Neuronal stem cell (in vitro differentiated cells): ENCODE results near the gene VRK1.

Experiments
- DNase-seq: peaks from one replicate; pipeline ENCODE4 v3.0.0-alpha.2; 2013; ENCODE audit warnings: low spot score
- H2AFZ ChIP-seq: one replicate; pipeline ENCODE4 v1.6.1; 2013; ENCODE audit warnings: mild to moderate bottlenecking, low read length, inconsistent platforms
- H2AK5ac ChIP-seq: 2 replicates; pipeline ENCODE4 v1.6.1; 2013; ENCODE audit warnings: low read depth, mild to moderate bottlenecking, inconsistent platforms, low read length, moderate library complexity, mixed read lengths
- H2BK120ac ChIP-seq: 2 replicates; pipeline ENCODE4 v1.6.1; 2013; ENCODE audit warnings: low read depth, mild to moderate bottlenecking, inconsistent platforms, low read length, moderate library complexity, mixed read lengths
- H2BK12ac ChIP-seq: one replicate; pipeline ENCODE4 v1.6.1; 2013; ENCODE audit warnings: low read length, inconsistent platforms
- H2BK15ac ChIP-seq: 2 replicates; pipeline ENCODE4 v1.6.1; 2013; ENCODE audit warnings: mild to moderate bottlenecking, low read length, inconsistent platforms, mixed read lengths
- H2BK5ac ChIP-seq: one replicate; pipeline ENCODE4 v1.6.1; 2013; ENCODE audit warnings: inconsistent platforms, mild to moderate bottlenecking, low read length, moderate library complexity
- H3K14ac ChIP-seq: one replicate; pipeline ENCODE4 v1.6.1; 2013; ENCODE audit warnings: low read length, inconsistent platforms
- H3K18ac ChIP-seq: 2 replicates; pipeline ENCODE4 v1.6.1; 2013; ENCODE audit warnings: low read length, inconsistent platforms
- H3K23ac ChIP-seq: 2 replicates; pipeline ENCODE4 v1.6.1; 2013; ENCODE audit warnings: low read depth, mild to moderate bottlenecking, mixed read lengths, low read length, inconsistent platforms; ENCODE audit not compliant: poor library complexity
- H3K27ac ChIP-seq: replicated peaks from 3 replicates; pipeline ENCODE4 v1.5.1; 2013; ENCODE audit warnings: low read length, inconsistent platforms
- H3K27me3 ChIP-seq, 3 experiments: 2 replicates each; pipeline ENCODE4 v1.6.1; 2013; ENCODE audit warnings: low read length in 3 of 3, mild to moderate bottlenecking in 2 of 3, inconsistent platforms in 1 of 3, low read depth in 1 of 3, mixed read lengths in 1 of 3, moderate library complexity in 1 of 3; ENCODE audit not compliant: control insufficient read depth in 3 of 3, insufficient read depth in 3 of 3
- H3K36me3 ChIP-seq, 2 donors: replicated peaks in 1 of 2; 2 replicates each; pipeline ENCODE4 v1.6.1; 2013; ENCODE audit warnings: low read length in 2 of 2; ENCODE audit not compliant: control insufficient read depth in 2 of 2, insufficient read depth in 2 of 2
- H3K4ac ChIP-seq: 2 replicates; pipeline ENCODE4 v1.6.1; 2013; ENCODE audit warnings: inconsistent platforms, mild to moderate bottlenecking, low read length, moderate library complexity
- H3K4me1 ChIP-seq, 2 donors: 1 replicate in 1 of 2; 2 replicates in 1 of 2; pipeline ENCODE4 v1.6.1; 2013; ENCODE audit warnings: low read length in 2 of 2, low read depth in 1 of 2; ENCODE audit not compliant: control insufficient read depth in 2 of 2, insufficient read depth in 1 of 2
- H3K4me2 ChIP-seq: one replicate; pipeline ENCODE4 v1.6.1; 2013; ENCODE audit warnings: mild to moderate bottlenecking, low read length, inconsistent platforms; ENCODE audit not compliant: insufficient read depth, poor library complexity, severe bottlenecking
- H3K4me3 ChIP-seq, 2 donors: 2 replicates each; pipeline ENCODE4 v1.5.1; 2013; ENCODE audit warnings: low read length in 2 of 2, mild to moderate bottlenecking in 2 of 2, inconsistent platforms in 1 of 2, moderate library complexity in 1 of 2
- H3K79me1 ChIP-seq: one replicate; pipeline ENCODE4 v1.6.1; 2013; ENCODE audit warnings: low read depth, mild to moderate bottlenecking, inconsistent platforms, low read length, moderate library complexity
- H3K9ac ChIP-seq: one replicate; pipeline ENCODE4 v1.6.1; 2013; ENCODE audit warnings: mild to moderate bottlenecking, low read depth, low read length, inconsistent platforms; ENCODE audit not compliant: poor library complexity
- H3K9me3 ChIP-seq, 2 donors: replicated peaks in 1 of 2; 2 replicates each; pipeline versions ENCODE3 to v1.6.1; 2013; ENCODE audit warnings: low read length in 2 of 2, mild to moderate bottlenecking in 2 of 2, inconsistent platforms in 1 of 2, low read depth in 1 of 2, mixed read lengths in 1 of 2, moderate library complexity in 1 of 2; ENCODE audit not compliant: control insufficient read depth in 2 of 2, insufficient read depth in 1 of 2
- H4K8ac ChIP-seq: one replicate; pipeline ENCODE4 v1.6.1; 2013; ENCODE audit warnings: low read depth, mild to moderate bottlenecking, inconsistent platforms, low read length, moderate library complexity
- H4K91ac ChIP-seq: one replicate; pipeline ENCODE4 v1.6.1; 2013; ENCODE audit warnings: low read length, low read depth, mild to moderate bottlenecking, inconsistent platforms; ENCODE audit not compliant: poor library complexity
- WGBS, 2 donors: extraction: QIAGEN DNeasy Blood & Tissue Kit; methylation state at CpG; one replicate each; pipeline ENCODE4 v1.1.7; 2013; ENCODE audit warnings: missing lambda C conversion rate in 2 of 2, mixed read lengths in 1 of 2; ENCODE audit not compliant: insufficient read length in 2 of 2, insufficient replicate concordance in 1 of 2; ENCODE audit errors: extremely low coverage in 2 of 2; 5-methylcytosine and 5-hydroxymethylcytosine counted together

Gene VRK1

DNA sequence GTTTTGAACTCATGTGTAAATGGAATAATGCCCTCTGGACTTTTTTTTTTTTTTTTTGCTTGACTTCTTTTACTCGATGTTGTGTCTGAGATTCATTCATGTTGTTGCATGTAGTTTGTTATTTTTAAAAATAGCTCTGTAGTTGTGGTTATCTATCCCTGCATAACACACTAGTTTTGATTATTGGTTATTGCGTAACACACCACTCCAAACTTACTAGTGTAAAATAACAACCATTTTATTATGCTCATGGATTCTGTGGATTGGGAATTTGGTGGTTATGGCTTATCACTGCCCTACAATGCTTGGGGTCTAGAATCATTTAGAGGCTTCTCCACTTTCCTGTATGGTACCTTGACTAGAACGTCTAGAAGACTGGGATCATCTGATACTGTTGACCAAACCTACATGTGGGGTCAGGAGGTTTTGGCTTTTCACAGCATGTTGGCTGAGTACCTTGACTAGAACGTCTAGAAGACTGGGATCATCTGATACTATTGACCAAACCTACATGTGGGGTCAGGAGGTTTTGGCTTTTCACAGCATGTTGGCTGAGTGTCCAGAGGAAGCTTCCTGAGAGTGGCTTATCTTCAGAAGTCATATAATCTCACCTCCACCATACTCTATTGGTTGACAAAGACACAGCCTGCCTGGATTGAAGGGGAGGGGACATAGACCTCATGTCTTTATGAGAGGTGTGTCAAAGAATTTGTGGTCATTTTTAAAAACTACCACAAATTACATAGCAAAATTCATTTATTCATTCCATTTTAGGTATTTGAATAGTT lies 11.6 kb downstream of the VRK1 start:
- no peak overlapping the region for H3K18ac ChIP-seq

DNA sequence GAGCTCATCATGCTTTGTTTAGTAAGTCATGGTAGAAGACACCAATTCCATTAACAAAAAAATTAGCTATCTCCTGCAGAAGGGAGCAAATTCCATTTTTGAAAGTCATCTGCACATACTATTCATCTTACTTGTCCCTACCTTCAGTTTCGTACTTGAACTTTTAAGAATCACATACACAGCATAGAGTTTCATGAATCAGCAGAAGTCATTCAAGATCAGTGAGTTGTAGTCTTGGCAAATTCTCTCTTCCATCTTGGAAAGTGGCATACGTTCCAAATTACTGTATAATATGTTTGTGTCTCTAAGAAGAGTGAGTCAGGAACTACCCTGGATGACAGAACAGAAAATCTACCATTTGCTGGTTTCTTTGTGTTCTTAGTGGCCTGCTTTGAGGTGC lies 14.1 kb downstream of the VRK1 start:
- no peak overlapping the region for H3K14ac ChIP-seq
- H3K36me3 ChIP-seq: peaks cover 0 to 16% of the 10 kb centered on the region in 2 donors
- H2BK120ac ChIP-seq: no peak overlapping the region
- H3K27ac ChIP-seq: no peak overlapping the region
- H3K9me3 ChIP-seq: peaks cover 0 to 11% of the 10 kb centered on the region in 2 donors
- no peak overlapping the region for H2BK12ac ChIP-seq
- H3K4me1 ChIP-seq: no peaks in the 10 kb centered on the region
- no CpG with 5 or more reads among the region's 2 CpGs for WGBS, 2 donors
- no peak overlapping the region for H3K4me2 ChIP-seq
- no peak overlapping the region for H2BK15ac ChIP-seq
- no peak overlapping the region for H2AK5ac ChIP-seq
- H3K79me1 ChIP-seq: peaks cover under 1% of the 10 kb centered on the region
- no peak overlapping the region for H3K9ac ChIP-seq
- H4K91ac ChIP-seq: no peak overlapping the region
- H3K4ac ChIP-seq: no peak overlapping the region
- no peak overlapping the region for H3K4me3 ChIP-seq
- no peak overlapping the region for H2AFZ ChIP-seq
- no peak overlapping the region for H3K18ac ChIP-seq
- H3K27me3 ChIP-seq: no peaks in the 10 kb centered on the region
- H2BK5ac ChIP-seq: no peak overlapping the region
- no peak for DNase-seq
- no peak overlapping the region for H4K8ac ChIP-seq
- H3K23ac ChIP-seq: no peak overlapping the region

More for the DNA sequence above, 11.6 kb downstream of the VRK1 start:
- Histone ChIP-seq H3K27ac (no peak overlapping the region), H3K36me3 (peaks cover 2 to 20% of the 10 kb centered on the region in 2 donors), H3K79me1 (no peaks in the 10 kb centered on the region), H3K4me1 (no peaks in the 10 kb centered on the region), H2AFZ (no peak overlapping the region), H3K9ac (no peak overlapping the region), H2BK15ac (no peak overlapping the region), H3K14ac (no peak overlapping the region), H2BK120ac (no peak overlapping the region), H2BK5ac (no peak overlapping the region), H2BK12ac (no peak overlapping the region), H3K27me3 (no peaks in the 10 kb centered on the region), H4K91ac (no peak overlapping the region), H2AK5ac (no peak overlapping the region), H3K23ac (no peak overlapping the region), H3K4ac (no peak overlapping the region), H4K8ac (no peak overlapping the region), H3K4me3 (no peak overlapping the region), H3K9me3 (peaks cover 0 to 11% of the 10 kb centered on the region in 2 donors), H3K4me2 (no peak overlapping the region)
- no peak for DNase-seq
- no CpG with 5 or more reads among the region's 4 CpGs for WGBS, 2 donors

DNA sequence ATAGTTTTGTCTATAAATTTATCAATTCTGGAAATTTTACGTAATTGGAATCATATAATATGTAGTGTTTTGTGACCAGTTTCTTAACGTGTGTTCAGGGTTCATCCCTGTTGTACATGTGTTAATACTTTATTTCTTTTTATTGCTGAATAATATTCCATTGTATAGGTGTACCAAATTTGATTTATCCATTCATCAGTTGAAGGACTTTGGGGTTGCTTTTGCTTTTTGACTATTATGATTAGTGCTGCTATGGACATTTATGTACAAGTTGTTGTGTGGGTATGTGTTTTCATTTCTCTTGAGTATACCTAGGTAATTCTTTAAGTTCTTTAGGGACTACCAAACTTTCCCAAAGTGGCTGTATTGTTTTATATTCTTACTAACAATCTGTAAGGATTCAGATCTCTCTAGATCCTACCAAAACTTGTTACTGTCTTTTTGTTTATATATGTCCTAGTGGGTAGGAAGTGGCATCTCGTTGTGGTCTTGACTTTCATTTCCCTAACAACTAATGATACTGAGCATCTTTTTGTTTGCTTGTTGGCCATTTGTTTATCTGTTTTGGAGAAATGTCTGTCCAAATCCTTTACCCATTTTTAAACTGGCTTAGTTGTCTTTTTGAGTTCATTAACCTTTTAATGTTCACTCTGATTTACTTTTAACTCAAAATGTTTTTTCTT lies 14.9 kb downstream of the VRK1 start:
- Histone ChIP-seq H3K4ac (no peak overlapping the region), H2AFZ (no peak overlapping the region), H2BK15ac (no peak overlapping the region), H3K27me3 (no peaks in the 10 kb centered on the region), H3K23ac (no peak overlapping the region), H2AK5ac (no peak overlapping the region), H3K4me2 (no peak overlapping the region), H3K9me3 (peaks cover 0 to 11% of the 10 kb centered on the region in 2 donors), H4K8ac (no peak overlapping the region), H3K18ac (no peak overlapping the region), H2BK120ac (no peak overlapping the region), H2BK12ac (no peak overlapping the region), H3K14ac (no peak overlapping the region), H2BK5ac (no peak overlapping the region), H4K91ac (no peak overlapping the region), H3K79me1 (peaks cover 2% of the 10 kb centered on the region), H3K36me3 (peaks cover 0 to 14% of the 10 kb centered on the region in 2 donors), H3K9ac (no peak overlapping the region), H3K4me3 (no peak overlapping the region), H3K4me1 (no peaks in the 10 kb centered on the region), H3K27ac (no peak overlapping the region)
- DNase-seq: no peak
- no CpG with 5 or more reads among the region's 3 CpGs for WGBS, 2 donors

DNA sequence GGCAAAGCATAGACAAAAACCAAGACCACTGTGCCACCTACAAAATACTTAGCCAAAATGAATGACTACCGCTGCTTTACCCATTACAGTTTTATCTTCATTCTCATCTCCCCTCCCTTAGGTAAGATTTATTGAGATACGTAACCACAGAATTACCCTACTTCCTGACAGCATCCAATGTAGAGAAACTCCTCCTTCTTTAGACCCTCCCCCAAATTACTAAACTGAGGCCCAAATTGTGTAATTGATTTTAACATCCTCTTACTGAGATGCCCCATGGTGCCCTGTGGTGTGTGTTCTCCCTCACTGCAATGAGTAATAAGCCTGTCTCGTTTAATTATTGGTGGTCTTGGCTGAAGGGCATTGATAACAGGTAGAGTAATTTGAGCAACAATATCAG lies 19.1 kb downstream of the VRK1 start:
- Histone ChIP-seq H3K9me3 (no peaks in the 10 kb centered on the region), H2AK5ac (no peak overlapping the region), H3K27me3 (no peaks in the 10 kb centered on the region), H4K91ac (no peak overlapping the region), H3K4ac (no peak overlapping the region), H2BK120ac (no peak overlapping the region), H3K4me3 (no peak overlapping the region), H2AFZ (no peak overlapping the region), H2BK15ac (no peak overlapping the region), H3K14ac (no peak overlapping the region), H3K79me1 (peaks cover 2% of the 10 kb centered on the region), H2BK12ac (no peak overlapping the region), H3K4me1 (peaks cover 0 to 1% of the 10 kb centered on the region in 2 donors), H2BK5ac (no peak overlapping the region), H3K9ac (no peak overlapping the region), H3K36me3 (peaks cover 0 to 4% of the 10 kb centered on the region in 2 donors), H4K8ac (no peak overlapping the region), H3K27ac (no peak overlapping the region), H3K4me2 (no peak overlapping the region), H3K18ac (no peak overlapping the region), H3K23ac (no peak overlapping the region)
- no CpG with 5 or more reads among the region's 3 CpGs for whole genome bisulfite sequencing, 2 donors
- DNase-seq: no peak
